Right renal pelvis (tissue), 4 donors: ENCODE measurements around the gene DUOX1. TPM values are rescaled to one million over a fixed set of nuclear protein-coding genes. Genes with fewer than 3 reads are reported as not detected.
"Not testable (repeated sequence)": the region's sequence is repeated elsewhere in the genome, so short reads cannot be mapped to it uniquely, and the experiment has no call there.

ENCODE experiments used
- DNase-seq, 4 donors: peaks; one replicate each; pipeline ENCODE4 v3.0.0-alpha.2; 2013; ENCODE audit warnings: low read depth in 4 of 4, low spot score in 3 of 4, missing footprints in 1 of 4
- polyA plus RNA-seq, 4 donors: library from polyadenylated mRNA; unstranded; fragments of 120-200 nt; gene quantifications; one replicate each; pipeline ENCODE4 v1.2.1, GENCODE V29; 2013; ENCODE audit not compliant: insufficient read length in 4 of 4

Gene DUOX1
- polyA plus RNA-seq, 4 donors = 2.2 to 2.9 (median 2.5) TPM

DNA sequence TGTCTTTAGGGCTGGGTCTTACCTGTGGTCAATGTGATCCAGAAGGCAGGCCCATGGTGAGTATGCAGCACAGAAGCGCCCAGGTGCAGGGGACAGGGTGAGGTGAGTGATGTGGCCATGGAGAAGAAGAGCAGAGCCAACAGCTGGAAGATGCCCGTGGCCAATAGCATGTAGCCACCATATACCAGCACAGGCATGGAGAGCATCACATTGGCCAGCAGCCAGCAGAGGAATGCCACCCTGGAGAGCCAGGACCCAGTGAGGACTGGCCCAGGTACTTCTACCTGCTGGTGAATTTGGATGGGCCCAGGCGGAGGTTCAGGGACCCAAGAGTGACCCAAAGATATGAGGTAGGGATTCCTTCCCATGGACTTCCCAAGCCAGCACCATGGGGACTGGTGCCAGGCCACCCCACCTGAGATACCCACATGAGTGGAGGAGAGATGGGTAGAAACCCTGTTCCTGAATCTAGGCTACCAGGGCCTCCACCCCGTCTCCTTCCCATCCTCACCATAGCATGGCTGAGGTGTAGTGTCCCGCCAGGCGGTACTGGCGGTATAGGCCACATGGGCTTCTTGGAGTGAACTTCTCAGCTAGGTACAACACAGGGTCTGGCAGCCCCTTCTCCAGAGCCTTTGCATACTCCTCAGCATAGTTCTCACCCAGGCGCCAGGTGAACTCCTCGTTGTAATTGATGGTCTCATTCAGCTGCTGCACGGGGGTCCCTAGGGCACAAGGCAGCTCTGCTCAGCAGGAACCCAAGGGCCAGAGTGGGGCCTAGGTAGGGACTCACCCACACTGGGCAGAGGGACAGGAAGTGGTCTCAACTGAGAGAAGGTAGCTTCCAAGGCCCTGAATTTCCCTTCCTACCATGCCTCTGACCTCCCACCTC lies 9.5 kb upstream of the DUOX1 start:
- DNase-seq = no peak

DNA sequence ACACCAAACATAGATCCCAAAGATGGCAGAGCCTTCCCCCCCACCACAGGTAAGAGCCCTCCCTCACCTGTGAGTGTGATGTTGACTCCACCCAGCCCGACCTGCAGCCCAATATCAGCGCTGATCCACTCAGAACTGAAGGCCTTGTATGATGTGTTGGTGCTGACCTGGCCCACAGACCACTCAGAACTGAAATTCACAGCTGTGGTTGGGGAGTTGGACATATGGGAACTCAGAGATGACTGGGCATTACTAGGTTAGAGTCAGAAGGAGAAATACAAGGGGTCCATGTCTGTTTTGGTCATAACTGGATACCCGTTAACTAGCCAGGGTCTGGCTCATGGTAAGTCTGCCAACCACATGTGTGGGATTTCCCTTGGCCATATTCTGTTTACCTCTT lies 8.8 kb upstream of the DUOX1 start:
- DNase-seq = no peak

DNA sequence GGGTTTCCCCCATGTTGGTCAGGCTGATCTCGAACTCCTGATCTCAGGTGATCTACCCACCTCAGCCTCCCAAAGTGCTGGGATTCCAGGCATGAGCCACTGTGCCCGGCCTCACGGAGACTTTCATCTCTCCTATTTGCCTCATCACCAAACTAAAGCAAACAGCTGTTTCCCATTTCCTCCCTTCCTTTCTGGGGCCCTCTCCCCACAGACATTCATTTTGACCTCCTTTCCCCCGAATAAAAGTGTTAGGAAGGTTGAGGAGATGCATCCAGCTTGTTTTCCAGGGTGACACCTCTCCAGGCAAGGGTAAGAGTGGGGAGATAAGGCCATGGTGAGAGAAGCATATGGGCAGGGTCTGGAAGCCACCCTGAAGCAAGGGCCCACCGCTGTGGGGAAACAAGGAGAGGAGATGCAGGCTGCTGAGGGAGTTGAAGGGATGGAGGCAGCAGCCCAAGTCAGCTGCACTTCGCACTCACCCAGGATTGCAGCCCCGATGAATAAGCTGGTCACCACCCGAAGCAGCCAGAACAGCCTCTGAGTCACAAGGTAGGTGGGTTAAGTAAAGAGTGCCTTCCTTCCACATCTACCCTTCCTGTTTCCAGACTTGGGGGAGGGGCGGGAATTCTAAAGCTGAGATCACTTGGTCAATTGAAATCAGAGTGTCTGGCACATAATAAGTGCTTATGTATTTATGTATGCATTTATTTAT lies 7.9 kb upstream of the DUOX1 start:
- no peak for DNase-seq

DNA sequence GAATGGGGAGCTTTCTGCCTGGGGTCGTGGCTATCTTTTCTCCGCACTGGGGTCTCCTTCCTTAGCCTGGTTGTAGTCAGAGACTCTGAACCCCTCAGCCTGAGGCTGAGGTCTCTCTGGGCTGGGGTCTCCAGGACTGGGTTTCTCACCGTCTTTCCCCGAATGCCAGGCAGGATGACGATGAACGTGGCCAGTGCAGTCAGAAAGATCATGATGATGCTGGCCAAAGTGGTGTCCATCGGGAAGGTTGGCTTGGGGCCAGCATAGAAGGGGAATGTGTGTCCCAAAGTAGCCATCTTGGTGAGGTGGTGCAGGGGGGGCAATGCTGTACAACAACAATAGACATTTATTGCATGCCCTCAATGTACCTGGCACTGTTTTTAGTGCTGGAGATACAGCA lies 7.1 kb upstream of the DUOX1 start:
- DNase-seq = no peak

DNA sequence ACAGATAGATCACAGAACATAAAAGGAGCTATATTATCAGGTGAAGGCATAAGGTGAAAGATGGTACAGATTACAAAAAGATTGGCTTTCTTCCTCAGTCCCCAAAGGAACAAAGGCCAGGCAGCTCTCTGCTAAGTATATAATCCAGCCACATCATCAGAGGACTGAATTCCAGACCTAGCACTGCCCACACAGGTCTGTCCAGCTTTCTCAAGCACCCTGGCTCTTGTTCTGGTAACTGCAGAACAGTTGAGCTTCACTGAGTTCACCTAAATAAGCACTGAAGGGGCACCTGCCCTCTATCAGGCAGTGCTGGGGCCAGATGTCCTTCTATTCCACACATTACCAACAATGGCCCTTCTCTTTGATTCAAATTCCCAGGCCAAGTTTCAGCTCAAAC lies 6.4 kb upstream of the DUOX1 start:
- no peak for DNase-seq

DNA sequence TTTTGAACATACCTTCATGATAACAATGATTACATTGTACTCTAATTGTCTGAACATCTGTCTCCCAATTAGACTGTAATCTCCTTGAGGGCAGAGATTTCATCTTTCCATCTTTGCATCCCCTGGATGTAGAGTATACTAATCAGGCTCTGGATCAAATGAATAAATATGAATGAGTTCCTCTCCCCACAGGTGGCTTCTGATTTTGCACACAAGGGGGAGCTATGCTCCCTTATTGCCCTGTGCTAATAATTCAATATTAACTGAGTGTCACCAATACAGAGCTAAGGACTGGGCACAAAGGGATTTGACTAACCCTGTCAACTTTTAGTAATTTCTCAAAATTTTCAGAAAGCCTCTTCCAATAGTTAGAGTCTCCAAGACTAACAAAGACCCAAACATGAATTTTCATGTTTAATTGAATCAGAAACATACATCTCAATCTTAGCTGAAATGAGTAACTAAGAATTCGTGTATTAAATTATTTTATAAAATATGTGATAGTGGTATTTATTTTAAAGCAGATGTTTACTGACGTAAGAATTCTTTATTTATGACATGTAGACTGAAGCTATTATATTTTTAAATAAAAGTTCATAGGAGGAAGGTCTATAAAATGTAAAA lies 3.1 kb upstream of the DUOX1 start:
- no peak for DNase-seq

DNA sequence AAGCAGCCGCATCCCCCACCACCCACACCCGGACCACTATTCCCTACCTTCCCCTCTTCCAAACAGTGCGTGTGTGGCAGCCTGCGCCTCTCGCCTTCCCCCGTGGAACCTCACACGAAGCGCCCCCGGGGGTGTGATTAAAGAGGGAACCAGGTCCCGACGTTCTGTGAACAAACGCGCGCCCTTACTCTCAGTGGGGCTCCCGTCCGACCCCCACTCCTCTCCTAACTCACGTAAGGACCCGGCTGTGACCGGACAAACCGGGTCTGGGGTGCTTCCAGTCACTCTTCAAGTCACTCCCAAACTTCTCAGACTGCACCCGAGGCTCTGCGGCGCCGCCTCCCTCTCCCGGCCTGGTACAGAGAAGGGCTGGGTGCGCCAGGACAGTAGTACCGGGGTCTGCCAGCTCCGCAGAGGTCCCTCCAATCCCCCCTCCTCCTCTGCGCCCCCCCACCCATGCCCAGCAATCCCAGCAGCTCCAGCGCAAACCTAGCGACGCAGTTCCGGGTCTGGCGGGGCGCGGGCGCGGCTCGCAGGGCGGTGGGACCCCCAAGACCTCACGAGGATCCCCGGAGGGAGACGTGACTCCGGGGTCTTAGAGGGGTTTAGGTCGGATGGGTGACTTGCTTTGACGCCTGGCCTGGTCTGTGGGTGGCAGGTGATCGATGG lies 689 bp upstream of the DUOX1 start:
- no peak for DNase-seq

DNA sequence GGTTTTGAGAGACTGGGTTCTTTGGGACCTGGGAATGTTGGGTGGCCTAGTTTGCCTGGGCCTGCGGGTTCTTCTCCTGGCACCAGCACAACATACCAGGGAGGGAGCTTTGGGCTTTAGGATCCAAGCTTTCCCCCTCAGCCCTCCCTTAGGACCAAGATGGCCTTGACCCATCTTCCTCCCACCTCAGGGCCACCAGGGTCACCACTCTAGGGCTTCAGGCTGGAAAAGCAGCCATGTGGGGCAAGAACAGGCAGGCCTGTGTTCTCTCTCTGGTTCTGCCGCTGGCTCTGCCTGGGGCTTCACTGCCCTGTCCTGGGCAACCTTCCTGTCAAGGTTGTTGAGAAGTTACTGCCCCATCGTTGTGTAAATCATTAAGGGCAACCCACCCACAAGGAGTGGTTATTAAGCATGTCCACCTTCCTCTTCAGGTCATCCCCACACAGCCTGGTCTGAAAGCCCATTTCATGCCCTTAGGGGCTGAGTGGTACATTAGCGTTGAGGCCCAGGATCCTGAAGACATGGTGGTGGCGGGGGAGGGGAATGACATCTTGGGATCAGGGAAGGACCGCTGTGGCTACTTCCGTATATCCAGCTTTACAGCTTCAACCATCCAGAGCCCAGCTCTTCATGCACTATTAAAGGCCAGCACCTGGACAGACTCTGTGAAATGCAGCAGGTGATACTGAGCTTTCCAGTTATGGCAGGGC lies 652 bp downstream of the DUOX1 start:
- DNase-seq = no peak

DNA sequence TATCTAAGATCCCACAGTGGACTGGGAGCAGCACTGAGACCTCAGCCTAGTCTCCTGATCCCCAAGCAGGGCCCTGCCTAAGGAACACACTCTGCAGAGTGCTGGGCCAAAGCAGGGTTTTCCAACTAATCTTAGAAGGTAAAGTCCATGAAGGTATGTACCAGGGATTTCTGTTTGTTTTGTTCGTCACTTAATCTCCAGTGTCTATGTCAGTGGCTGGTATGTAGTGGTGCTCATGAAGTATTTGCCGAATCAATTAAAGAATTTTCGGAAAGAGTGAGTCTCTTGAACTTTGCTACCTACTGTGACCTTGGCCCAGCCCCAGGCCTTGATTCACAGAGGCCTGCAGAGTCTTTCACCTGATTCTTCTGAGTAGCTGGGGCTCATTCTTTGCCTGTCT lies 1.7 kb downstream of the DUOX1 start:
- no peak for DNase-seq

DNA sequence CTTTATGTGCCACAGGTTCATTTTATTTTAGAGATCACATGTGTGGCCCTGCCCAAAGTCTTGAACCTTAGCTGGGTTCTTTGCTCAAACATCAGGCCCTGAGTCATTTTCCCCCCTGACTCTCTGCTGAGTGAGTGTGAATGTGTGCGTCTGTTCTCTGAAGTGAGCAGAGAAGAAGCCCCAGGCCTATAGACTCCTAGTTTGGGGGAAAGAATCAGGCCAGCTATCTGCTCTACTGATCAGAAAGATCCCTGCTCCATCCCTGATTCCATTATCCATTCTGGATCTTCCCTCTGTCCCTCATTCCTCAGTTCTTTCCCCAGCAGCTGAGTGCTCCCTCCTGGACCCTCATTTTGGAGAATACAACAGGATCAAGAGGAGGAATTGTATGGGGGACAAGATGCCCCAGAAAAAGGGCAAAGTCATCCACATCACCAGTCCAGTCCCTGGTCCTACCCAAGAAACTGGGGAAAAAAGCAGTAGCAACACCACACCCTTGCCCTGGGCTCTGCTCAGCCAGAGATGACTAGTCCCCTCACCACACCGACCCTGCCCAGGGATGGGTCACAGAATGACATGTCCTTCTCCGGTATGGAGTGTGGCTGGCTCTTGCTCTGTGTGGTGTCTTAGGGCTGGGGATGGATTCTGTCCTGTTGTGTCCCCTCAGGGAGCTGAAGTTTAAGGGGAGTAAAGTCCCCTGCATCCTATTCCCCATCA lies 3.2 kb downstream of the DUOX1 start:
- DNase-seq = no peak

DNA sequence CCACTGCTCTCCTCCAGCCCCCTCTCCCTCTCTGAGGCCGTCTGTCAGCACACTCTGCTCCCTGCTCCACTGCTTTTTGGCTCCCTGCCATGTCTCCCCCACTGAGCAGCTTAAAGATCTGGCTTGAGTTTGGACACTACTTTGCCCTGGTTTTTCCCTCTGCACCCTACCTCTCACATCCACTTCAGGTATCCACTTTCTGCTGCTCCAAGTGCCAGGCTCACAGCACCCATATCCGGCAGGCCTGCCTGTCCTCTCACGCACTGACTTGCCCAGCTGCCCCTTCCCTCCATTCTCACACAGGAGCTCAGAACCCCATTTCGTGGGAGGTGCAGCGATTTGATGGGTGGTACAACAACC lies 3.7 kb downstream of the DUOX1 start:
- DNase-seq = peak in 1 of 4 donors; percentile 33

DNA sequence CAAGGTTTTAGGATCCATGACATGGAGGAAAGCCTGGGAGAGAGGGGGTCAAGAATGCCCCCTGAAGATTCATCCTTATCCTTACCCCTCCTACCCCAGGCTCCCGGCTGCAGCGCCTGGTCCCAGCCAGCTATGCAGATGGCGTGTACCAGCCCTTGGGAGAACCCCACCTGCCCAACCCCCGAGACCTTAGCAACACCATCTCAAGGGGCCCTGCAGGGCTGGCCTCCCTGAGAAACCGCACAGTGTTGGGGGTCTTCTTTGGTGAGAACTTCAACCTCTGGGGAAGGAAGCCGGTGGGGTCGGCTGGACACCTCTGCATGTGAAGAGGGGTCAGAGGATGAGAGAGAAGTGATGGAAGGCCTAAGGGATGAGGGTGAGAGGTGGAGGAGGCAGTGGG lies 4.3 kb downstream of the DUOX1 start:
- DNase-seq = no peak

DNA sequence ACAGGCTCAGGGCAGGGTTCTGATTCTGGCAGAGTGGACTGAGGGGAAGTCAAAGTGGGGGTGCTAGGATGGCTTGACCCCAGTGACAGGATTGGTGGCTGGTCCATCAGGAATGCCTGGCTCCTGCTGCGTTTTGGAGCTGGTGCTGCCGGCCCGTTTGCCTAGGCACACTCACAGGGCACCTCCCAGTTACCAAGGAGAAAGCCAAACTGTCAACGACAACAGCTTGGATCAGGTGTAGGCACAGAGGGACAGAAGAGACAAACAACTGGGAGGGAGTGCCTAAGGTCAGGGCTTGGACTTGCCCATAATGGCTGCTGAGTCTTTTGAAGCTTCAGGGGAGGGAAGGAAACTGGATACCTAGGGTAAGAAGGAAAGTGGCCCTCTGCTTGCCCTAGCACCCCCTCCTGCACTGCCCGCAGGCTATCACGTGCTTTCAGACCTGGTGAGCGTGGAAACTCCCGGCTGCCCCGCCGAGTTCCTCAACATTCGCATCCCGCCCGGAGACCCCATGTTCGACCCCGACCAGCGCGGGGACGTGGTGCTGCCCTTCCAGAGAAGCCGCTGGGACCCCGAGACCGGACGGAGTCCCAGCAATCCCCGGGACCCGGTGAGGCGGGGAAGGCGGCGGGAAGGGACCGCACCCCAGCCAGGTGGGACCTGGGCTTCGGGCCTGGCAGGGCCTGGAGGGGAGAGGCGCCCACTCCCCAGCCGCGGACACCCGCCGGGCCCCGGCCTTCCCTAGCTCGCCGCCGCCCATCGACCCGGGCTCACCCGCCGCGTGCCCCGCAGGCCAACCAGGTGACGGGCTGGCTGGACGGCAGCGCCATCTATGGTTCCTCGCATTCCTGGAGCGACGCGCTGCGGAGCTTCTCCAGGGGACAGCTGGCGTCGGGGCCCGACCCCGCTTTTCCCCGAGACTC lies 5.1 kb downstream of the DUOX1 start:
- no peak for DNase-seq

DNA sequence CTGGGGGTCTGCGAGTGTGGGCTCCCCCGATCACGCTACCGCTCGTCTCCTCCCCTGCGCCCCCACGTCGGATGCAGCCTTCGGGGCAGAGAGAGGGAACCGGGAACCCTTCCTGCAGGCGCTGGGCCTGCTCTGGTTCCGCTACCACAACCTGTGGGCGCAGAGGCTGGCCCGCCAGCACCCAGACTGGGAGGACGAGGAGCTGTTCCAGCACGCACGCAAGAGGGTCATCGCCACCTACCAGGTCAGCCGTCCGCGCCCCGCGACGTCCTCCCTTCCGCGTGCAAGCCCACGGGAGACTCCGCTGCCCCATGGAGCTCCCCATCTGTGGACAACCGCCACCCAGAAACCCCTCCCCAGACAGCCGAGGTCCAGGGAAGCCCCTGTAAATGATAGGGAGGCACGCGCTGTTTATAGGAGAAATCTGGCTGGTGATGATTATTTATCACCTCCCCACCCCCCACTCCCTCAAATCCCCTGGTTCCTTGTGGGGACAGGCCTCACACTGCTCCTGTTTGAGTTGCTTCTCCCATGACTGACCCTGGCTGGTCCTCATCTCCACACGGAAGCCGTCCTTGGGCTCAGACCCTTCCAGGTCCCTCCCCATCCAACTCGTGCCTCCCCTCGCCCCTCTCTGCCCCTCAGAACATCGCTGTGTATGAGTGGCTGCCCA lies 6.0 kb downstream of the DUOX1 start:
- not testable (repeated sequence) for DNase-seq

DNA sequence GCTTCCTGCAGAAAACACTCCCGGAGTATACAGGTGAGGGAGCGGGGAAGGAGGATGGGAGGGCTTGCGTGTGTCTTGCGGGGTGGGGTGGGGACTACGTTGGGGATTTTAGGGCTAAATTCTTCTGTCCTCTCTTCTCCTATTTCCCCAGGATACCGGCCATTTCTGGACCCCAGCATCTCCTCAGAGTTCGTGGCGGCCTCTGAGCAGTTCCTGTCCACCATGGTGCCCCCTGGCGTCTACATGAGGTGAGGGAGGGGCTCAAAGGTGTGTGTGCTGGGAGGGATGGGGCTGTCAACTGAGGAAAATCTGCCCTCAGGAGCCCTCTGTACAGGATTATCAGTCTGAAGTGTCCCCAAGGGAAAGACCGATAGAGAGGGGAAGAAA lies 6.6 kb downstream of the DUOX1 start:
- DNase-seq = no peak

DNA sequence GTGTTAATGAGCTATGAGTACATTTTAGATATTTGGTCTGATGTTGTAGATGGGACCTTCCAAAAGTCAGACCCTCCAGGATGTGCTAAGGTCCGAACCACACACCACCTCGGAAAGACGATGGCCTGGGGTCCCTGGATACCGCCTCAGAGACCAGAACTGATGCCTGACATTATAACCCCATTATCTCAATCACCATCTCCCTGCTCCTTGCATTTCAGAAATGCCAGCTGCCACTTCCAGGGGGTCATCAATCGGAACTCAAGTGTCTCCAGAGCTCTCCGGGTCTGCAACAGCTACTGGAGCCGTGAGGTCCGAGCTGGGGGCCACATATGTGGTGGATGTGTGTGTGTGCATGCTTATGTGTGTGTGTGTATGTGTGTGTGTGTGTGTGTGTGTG lies 7.9 kb downstream of the DUOX1 start:
- no peak for DNase-seq

DNA sequence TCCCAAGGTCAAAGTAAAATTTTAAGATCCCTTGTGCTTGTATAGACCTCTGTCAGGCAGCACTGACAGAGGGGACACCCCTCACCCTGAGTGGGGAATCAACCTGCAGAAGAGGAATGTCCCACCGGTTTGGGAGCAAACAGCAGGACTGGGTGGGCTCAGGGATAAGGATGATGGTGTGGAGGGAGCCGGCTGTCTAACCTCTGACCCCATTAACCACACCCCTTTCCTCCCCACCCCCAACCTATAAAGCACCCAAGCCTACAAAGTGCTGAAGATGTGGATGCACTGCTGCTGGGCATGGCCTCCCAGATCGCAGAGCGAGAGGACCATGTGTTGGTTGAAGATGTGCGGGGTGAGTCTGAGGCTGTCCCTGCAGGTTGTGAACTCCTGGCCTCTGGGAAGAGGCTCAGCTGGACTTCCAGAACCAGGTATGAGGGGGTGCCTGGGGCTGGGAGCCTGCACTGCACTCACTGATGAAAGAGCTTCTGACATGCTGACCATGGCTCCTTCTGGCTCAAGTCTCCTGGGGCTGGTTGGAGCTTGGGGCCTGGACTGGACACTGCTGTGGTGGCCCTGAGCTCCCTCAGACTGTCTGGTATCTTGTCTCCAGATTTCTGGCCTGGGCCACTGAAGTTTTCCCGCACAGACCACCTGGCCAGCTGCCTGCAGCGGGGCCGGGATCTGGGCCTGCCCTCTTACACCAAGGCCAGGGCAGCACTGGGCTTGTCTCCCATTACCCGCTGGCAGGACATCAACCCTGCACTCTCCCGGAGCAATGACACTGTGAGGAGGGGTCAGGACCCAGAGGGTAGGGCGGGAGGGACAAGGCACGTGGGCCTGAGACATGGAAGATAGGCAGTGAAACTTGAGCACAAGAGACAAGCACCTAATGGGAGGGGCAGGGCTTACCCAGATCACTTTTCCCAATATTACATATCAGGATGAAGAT lies 9.3 kb downstream of the DUOX1 start:
- no peak for DNase-seq
